ENCODE data around the gene SHISAL2B.
"Not testable (repeated sequence)": the region's sequence is repeated elsewhere in the genome, so short reads cannot be mapped to it uniquely, and the experiment has no call there.

Gene SHISAL2B

GRCh38 chr5:64700765-64701164 lies 10.5 kb downstream of the SHISAL2B start:
- DNase-seq (ENCODE audit: low read depth), result no peak

DNA sequence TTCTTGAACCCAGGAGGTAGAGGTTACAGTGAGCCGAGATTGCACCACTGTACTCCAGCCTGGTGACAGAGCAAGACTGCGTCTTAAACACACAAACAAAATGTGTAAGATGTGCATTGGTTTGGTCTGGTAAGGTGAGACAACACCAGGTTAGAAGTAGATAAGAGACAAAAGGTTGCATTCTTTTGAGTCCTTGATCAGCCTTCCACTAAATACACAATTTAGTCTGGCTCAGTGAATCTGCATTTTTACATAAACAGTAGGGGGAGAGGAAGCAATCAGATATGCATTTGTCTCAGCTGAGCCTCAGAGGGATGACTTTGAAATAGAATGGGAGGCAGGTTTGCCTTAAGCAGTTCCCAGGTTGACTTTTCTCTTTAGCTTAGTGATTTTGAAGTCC lies 15.8 kb downstream of the SHISAL2B start:
- not testable (repeated sequence) for DNase-seq (ENCODE audit: low read depth)

- DNase-seq (ENCODE audit: low read depth), result no peak
Measured at GRCh38 chr5:64707191-64707590, 16.9 kb downstream of the SHISAL2B start.

DNA sequence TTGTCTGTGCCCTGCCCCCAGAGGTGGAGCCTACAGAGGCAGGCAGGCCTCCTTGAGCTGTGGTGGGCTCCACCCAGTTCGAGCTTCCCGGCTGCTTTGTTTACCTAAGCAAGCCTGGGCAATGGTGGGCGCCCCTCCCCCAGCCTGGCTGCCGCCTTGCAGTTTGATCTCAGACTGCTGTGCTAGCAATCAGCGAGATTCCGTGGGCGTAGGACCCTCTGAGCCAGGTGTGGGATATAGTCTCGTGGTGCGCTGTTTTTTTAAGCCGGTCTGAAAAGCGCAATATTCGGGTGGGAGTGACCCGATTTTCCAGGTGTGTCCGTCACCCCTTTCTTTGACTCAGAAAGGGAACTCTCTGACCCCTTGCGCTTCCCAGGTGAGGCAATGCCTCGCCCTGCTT lies 24.2 kb downstream of the SHISAL2B start:
- DNase-seq (ENCODE audit: low read depth), result not testable (repeated sequence)

GRCh38 chr5:64722588-64722987 lies 32.3 kb downstream of the SHISAL2B start:
- no peak for DNase-seq (ENCODE audit: low read depth)

GRCh38 chr5:64727150-64727549 lies 36.8 kb downstream of the SHISAL2B start:
- no peak for DNase-seq (ENCODE audit: low read depth)

DNA sequence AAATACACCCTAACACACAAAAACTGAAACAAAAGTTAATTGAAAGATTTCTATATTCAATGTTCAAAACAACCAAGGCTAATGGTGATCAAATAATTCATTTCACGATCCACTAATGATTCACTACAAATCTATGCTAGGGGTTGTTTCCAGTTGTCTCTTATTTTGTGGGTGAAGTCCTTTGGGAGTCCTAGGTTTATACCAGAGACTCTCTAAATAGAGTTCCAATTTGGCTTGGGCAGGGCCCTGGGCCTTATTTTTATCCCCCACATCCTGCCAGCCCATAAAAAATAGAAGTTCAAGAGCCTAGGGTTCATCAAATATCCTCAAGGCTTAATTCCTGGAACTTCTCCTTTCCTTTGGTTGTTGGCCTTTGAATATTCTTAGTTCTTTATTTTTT lies 52.1 kb downstream of the SHISAL2B start:
- no peak for DNase-seq (ENCODE audit: low read depth)

DNA sequence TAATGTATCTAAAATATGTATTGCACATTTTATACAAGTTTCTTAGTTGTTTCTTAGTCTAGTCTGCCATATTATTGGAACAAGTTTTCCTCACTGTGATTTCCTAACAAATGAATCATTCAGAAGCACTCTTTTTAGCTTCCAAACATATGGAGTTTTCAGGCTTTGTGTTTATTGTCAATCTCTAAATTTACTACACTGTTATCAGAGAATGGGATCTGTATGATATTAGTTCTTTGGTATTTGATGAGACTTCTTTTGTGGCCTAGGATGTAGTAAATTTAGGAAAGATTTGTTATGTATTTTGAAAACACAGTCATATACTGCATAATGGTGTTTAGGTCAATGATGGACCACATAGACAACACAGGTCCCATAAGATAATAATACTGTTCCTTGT lies 52.5 kb downstream of the SHISAL2B start:
- DNase-seq (ENCODE audit: low read depth), result no peak

GRCh38 chr5:64744914-64745313 lies 54.6 kb downstream of the SHISAL2B start:
- no peak for DNase-seq (ENCODE audit: low read depth)

GRCh38 chr5:64746446-64746845 lies 56.1 kb downstream of the SHISAL2B start:
- no peak for DNase-seq (ENCODE audit: low read depth)

GRCh38 chr5:64749385-64749784 lies 59.1 kb downstream of the SHISAL2B start:
- DNase-seq (ENCODE audit: low read depth), result no peak

DNA sequence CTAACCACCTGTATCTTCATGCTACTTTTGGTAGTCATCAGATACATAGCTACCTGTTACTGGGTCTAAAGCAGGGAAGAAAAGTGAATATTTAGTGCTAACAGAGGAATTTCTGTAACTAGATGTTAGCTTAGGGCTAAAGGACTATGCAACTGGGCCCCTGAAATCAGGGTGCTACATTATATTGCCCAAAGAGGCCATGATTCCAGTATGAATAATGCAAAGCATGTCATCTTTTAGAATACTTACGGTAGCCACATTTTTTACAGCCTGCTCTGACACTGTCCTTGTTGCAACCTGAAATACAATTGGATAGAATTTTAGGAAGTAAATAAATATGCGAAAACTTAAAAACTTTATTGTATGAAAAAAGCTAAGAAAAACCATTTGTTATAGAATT lies 63.8 kb downstream of the SHISAL2B start:
- no peak for DNase-seq (ENCODE audit: low read depth)

GRCh38 chr5:64758901-64759300 lies 68.6 kb downstream of the SHISAL2B start:
- DNase-seq (ENCODE audit: low read depth), result no peak

DNA sequence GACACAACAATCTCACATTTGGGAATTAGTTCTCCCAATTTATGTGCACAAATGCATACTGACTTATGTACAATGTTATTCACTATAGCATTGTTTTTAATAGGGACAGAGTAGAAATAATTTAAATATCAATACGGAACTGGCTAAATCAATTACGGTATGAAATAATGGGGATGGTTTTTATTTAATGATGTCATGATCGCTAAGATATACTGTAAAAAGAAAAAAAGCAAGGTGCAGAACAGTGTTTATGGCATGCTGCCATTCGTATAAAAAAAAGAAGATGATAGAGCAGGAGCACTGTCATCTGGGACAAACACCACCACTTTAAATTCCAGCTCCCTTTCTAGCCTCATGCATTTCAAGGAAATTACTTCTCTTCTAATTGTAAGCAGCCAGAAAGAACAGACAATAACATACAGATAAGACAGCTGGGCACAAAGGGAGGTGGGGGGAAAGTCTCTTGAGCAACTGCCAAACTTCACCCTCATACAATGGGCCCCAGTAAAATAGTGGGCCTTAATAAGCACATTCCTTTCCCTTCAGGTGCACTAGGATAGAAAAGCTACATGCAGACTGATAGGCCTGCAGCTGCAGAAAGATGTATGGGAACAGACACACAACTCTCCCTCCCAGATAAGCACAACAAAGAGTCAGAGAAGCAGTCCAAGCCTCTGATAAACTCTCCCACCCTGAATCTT lies 69.8 kb downstream of the SHISAL2B start:
- no peak for DNase-seq (ENCODE audit: low read depth)

- no peak for DNase-seq (ENCODE audit: low read depth)
Measured at GRCh38 chr5:64763948-64764503, 73.7 kb downstream of the SHISAL2B start.

DNA sequence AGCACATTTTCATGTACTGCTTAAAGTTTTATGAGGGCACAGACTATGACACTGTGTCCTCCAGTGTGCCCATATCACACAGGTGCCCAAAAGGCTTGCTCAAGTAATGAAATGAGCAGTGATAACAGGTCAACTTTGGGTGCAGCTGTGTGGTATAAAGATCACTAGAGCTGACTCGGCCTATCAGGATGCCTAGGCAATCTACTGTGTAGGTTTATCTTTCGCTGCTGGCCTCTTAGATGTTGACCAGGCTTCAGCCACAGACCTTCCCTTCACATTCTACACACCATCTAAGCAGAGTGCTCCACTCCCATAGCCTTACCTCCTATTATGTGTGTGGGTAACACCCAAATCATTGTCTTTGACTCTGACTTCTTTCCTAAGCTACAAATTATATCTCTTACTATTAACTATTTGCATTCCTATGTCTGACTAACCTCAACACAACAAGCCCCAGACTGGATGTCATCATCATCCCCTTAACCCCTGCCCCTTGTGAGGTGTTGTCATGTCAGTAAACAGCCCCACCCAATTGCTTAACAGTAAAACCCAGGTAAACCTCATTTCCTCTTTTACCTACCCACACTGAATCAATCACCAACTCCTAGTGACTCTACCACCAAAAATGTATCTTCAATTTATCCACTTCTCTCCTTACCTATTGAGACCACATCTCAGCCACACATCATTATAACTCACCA lies 75.7 kb downstream of the SHISAL2B start:
- DNase-seq (ENCODE audit: low read depth), result no peak

DNA sequence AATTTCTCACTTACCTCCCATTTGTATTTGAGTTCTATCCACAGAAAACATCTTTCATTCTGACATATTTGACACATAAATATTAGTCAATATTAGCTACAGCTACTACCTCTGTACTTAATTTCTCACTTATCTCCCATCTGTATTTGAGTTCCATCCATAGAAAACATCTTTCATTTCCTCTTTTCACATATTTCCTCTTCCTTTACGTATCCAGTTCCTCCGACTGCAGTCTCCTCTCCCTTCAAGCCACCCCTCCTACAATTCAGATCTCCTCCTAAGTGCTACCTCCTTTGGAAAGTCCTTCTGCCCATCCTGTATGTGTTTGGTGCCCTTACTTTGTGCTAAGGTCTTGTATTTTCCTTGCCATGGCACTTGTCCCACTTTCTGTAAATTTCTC lies 76.6 kb downstream of the SHISAL2B start:
- no peak for DNase-seq (ENCODE audit: low read depth)
